ENCODE measurements around the gene FTSJ3. TPM values are rescaled to one million over a fixed set of nuclear protein-coding genes. Genes with fewer than 3 reads are reported as not detected.
A peak's percentile ranks its signal among the peaks of the same experiment; 100 is the strongest.

FTSJ3 gene
- total and polyA plus RNA-seq, 2 of the 13 experiments (the other 11 are each of a cell fraction or from before 2014, with no cell fraction given) = 26.0 to 64.2 TPM

DNA sequence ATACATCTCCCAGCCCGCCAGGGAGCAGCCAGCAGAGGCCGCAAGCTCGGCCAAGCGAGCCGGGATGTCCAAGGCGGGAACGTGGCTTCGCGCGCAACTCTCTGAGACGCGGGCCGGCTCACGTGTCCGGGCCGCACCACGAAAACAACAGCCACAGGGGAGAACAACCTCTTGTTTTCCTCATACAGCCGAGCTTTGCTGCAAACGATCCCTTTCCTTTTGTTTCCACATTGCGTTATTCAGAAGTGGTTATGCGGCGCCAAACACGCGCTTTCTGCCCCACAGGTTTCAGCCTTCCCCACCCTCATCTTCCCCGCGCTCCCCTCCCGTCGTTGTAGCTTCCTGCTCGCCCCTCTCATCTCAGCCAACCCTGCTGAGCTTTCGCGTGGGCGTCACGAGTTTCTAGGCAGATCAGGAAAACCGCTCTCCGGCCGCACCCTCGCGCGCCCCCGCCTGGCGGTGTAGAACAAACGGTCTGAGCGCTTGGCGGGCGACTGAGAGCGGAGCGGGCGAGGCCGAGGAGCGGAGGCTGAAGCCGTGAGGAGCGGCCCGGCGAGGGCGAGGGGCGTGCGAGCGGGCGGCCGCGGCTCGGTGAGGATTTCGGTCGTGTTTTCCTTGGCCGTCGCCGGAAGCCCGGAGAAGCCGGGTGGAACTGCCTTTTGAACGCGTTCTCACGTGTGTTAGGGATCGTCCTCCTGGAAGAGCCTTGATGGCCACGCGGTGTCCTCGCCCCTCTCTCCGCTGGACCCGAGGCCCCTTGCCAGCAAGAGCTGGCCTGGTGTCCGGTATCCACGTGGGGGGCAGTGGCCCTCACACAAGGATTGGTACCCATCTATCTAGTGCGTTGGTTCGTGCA is 21.6 kb upstream of the FTSJ3 start (continued):
- TF ChIP-seq, protein P1, sequence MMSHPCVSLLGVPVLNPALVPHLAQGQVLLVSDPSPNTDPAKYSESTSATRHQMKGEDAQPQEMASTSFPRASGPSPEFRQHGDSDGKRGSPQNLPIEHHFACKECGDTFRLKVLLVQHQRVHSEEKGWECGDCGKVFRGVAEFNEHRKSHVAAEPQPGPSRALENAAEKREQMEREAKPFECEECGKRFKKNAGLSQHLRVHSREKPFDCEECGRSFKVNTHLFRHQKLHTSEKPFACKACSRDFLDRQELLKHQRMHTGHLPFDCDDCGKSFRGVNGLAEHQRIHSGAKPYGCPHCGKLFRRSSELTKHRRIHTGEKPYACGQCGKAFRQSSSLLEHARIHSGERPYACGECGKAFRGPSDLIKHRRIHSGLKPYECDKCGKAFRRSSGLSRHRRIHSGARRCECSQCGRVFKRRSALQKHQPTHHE (CRISPR knock-in tag; IDR thresholded peaks at IDR 0.05; ENCODE audit: borderline replicate concordance) = no peak
- TF ChIP-seq, protein P2, sequence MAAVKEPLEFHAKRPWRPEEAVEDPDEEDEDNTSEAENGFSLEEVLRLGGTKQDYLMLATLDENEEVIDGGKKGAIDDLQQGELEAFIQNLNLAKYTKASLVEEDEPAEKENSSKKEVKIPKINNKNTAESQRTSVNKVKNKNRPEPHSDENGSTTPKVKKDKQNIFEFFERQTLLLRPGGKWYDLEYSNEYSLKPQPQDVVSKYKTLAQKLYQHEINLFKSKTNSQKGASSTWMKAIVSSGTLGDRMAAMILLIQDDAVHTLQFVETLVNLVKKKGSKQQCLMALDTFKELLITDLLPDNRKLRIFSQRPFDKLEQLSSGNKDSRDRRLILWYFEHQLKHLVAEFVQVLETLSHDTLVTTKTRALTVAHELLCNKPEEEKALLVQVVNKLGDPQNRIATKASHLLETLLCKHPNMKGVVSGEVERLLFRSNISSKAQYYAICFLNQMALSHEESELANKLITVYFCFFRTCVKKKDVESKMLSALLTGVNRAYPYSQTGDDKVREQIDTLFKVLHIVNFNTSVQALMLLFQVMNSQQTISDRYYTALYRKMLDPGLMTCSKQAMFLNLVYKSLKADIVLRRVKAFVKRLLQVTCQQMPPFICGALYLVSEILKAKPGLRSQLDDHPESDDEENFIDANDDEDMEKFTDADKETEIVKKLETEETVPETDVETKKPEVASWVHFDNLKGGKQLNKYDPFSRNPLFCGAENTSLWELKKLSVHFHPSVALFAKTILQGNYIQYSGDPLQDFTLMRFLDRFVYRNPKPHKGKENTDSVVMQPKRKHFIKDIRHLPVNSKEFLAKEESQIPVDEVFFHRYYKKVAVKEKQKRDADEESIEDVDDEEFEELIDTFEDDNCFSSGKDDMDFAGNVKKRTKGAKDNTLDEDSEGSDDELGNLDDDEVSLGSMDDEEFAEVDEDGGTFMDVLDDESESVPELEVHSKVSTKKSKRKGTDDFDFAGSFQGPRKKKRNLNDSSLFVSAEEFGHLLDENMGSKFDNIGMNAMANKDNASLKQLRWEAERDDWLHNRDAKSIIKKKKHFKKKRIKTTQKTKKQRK (IDR thresholded peaks at IDR 0.05; ENCODE audit: low read length) = no peak
- TF ChIP-seq, protein P3, sequence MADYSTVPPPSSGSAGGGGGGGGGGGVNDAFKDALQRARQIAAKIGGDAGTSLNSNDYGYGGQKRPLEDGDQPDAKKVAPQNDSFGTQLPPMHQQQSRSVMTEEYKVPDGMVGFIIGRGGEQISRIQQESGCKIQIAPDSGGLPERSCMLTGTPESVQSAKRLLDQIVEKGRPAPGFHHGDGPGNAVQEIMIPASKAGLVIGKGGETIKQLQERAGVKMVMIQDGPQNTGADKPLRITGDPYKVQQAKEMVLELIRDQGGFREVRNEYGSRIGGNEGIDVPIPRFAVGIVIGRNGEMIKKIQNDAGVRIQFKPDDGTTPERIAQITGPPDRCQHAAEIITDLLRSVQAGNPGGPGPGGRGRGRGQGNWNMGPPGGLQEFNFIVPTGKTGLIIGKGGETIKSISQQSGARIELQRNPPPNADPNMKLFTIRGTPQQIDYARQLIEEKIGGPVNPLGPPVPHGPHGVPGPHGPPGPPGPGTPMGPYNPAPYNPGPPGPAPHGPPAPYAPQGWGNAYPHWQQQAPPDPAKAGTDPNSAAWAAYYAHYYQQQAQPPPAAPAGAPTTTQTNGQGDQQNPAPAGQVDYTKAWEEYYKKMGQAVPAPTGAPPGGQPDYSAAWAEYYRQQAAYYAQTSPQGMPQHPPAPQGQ (CRISPR knock-in tag; IDR thresholded peaks at IDR 0.05; ENCODE audit: borderline replicate concordance) = no peak
- TF ChIP-seq FOXP1 (IDR thresholded peaks at IDR 0.05) (no peak), FOXP1 (CRISPR knock-in tag; IDR thresholded peaks at IDR 0.05) (no peak), YEATS2 (CRISPR knock-in tag; IDR thresholded peaks at IDR 0.05; ENCODE audit: borderline replicate concordance) (0 out of 2 replicates have a peak, but pooled peaks have one; percentile 24), ZNF530 (CRISPR knock-in tag; IDR thresholded peaks at IDR 0.05; ENCODE audit: low read depth) (no peak), KAT2B (IDR thresholded peaks at IDR 0.05; ENCODE audit: borderline replicate concordance, low read depth, low read length) (no peak), SALL1 (CRISPR knock-in tag; IDR thresholded peaks at IDR 0.05) (peak; percentile 43; the same call in 1 of the 2 replicates), ZNF225 (CRISPR knock-in tag; IDR thresholded peaks at IDR 0.05) (no peak), ZBTB42 (CRISPR knock-in tag; IDR thresholded peaks at IDR 0.05) (no peak), ZNF598 (CRISPR knock-in tag; IDR thresholded peaks at IDR 0.05; ENCODE audit: borderline replicate concordance) (no peak), IRX3 (CRISPR knock-in tag; IDR thresholded peaks at IDR 0.05; ENCODE audit: borderline replicate concordance, low read depth) (no peak), ZNF816 (CRISPR knock-in tag; IDR thresholded peaks at IDR 0.05; ENCODE audit: borderline replicate concordance) (no peak)
- TF ChIP-seq, protein P4, sequence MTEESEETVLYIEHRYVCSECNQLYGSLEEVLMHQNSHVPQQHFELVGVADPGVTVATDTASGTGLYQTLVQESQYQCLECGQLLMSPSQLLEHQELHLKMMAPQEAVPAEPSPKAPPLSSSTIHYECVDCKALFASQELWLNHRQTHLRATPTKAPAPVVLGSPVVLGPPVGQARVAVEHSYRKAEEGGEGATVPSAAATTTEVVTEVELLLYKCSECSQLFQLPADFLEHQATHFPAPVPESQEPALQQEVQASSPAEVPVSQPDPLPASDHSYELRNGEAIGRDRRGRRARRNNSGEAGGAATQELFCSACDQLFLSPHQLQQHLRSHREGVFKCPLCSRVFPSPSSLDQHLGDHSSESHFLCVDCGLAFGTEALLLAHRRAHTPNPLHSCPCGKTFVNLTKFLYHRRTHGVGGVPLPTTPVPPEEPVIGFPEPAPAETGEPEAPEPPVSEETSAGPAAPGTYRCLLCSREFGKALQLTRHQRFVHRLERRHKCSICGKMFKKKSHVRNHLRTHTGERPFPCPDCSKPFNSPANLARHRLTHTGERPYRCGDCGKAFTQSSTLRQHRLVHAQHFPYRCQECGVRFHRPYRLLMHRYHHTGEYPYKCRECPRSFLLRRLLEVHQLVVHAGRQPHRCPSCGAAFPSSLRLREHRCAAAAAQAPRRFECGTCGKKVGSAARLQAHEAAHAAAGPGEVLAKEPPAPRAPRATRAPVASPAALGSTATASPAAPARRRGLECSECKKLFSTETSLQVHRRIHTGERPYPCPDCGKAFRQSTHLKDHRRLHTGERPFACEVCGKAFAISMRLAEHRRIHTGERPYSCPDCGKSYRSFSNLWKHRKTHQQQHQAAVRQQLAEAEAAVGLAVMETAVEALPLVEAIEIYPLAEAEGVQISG (CRISPR knock-in tag; IDR thresholded peaks at IDR 0.05) = no peak
- TF ChIP-seq, protein P5, sequence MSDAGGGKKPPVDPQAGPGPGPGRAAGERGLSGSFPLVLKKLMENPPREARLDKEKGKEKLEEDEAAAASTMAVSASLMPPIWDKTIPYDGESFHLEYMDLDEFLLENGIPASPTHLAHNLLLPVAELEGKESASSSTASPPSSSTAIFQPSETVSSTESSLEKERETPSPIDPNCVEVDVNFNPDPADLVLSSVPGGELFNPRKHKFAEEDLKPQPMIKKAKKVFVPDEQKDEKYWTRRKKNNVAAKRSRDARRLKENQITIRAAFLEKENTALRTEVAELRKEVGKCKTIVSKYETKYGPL (CRISPR knock-in tag; IDR thresholded peaks at IDR 0.05) = no peak
- TF ChIP-seq, protein P6, sequence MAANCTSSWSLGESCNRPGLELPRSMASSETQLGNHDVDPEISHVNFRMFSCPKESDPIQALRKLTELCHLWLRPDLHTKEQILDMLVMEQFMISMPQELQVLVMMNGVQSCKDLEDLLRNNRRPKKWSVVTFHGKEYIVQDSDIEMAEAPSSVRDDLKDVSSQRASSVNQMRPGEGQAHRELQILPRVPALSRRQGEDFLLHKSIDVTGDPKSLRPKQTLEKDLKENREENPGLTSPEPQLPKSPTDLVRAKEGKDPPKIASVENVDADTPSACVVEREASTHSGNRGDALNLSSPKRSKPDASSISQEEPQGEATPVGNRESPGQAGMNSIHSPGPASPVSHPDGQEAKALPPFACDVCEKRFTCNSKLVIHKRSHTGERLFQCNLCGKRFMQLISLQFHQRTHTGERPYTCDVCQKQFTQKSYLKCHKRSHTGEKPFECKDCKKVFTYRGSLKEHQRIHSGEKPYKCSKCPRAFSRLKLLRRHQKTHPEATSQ (CRISPR knock-in tag; IDR thresholded peaks at IDR 0.05; ENCODE audit: borderline replicate concordance) = no peak

All from HepG2 (cell line).